Colonic mucosa (tissue), 4 donors: ENCODE measurements around the gene EDRF1. TPM values are rescaled to one million over a fixed set of nuclear protein-coding genes. Genes with fewer than 3 reads are reported as not detected.
A peak's percentile ranks its signal among the peaks of the same experiment; 100 is the strongest.
"Not testable (repeated sequence)": the region's sequence is repeated elsewhere in the genome, so short reads cannot be mapped to it uniquely, and the experiment has no call there.

Experiments used
- DNase-seq: peaks from one replicate; pipeline ENCODE4 v3.0.0-alpha.2; 2020
- H3K27ac ChIP-seq: fragments of 200-600 bp; one replicate; pipeline ENCODE4 v1.8.0; 2021
- H3K27me3 ChIP-seq: fragments of 200-600 bp; one replicate; pipeline ENCODE4 v1.8.0; 2021
- H3K36me3 ChIP-seq: fragments of 200-600 bp; one replicate; pipeline ENCODE4 v1.8.0; 2021
- H3K4me1 ChIP-seq: fragments of 200-600 bp; one replicate; pipeline ENCODE4 v1.8.0; 2021; ENCODE audit warnings: mild to moderate bottlenecking
- H3K4me3 ChIP-seq: fragments of 200-600 bp; one replicate; pipeline ENCODE4 v1.8.0; 2021
- H3K9ac ChIP-seq, 2 donors: one replicate each; pipeline ENCODE4 v1.7.0; 2013; ENCODE audit warnings: control low read depth in 2 of 2, low read depth in 2 of 2, low read length in 2 of 2
- H3K9me3 ChIP-seq: fragments of 200-600 bp; one replicate; pipeline ENCODE4 v1.8.0; 2021
- CTCF ChIP-seq: fragments of 200-600 bp; IDR thresholded peaks from one replicate; pipeline ENCODE4 v1.8.0; 2022; ENCODE audit warnings: antibody characterized with exemption, mild to moderate bottlenecking
- intact Hi-C: fragments of 100-400 bp; cut with DNase I; formaldehyde crosslinking; loops from one replicate; pipeline ENCODE4 v1.14.1; 2022
- total RNA-seq, 2 donors: library from RNA; stranded (reverse); fragmentation: NEBNext Ultra II Directional in 1 of 2; extraction: Animal tissue kit (Norgen Biotek cat#: 25700) in 1 of 2; gene quantifications; one replicate each; pipeline ENCODE4 v1.2.1, GENCODE V29; 2021
- donor health status: healthy.
- donor health status: DM: no; HTN: no; CAD: no.
- donor health status: DM: no; HTN: no; CAD: no.

The EDRF1 gene
- total RNA-seq, 2 donors from 2014 or later = 16.4 to 20.4 TPM

GRCh38 chr10:125711110-125711750, 8.3 kb upstream of the EDRF1 start:
- H3K36me3 ChIP-seq = no peaks in the 10 kb centered on the region
- H3K27me3 ChIP-seq = no peaks in the 10 kb centered on the region
- H3K9ac ChIP-seq = no peak overlapping the region
- no peak overlapping the region for H3K27ac ChIP-seq
- H3K4me1 ChIP-seq = no peaks in the 10 kb centered on the region
- no peak for DNase-seq
- H3K4me3 ChIP-seq = no peak overlapping the region
- TF ChIP-seq CTCF = no peak
- intact Hi-C loops = no loop called here
- H3K9me3 ChIP-seq = no peaks in the 10 kb centered on the region

GRCh38 chr10:125714728-125715127, 4.8 kb upstream of the EDRF1 start:
- H3K36me3 ChIP-seq, H3K4me3 ChIP-seq, H3K9me3 ChIP-seq, DNase-seq, intact Hi-C loops, H3K27me3 ChIP-seq, H3K9ac ChIP-seq, H3K4me1 ChIP-seq, H3K27ac ChIP-seq: not testable (repeated sequence)

GRCh38 chr10:125720002-125720382, 483 bp downstream of the EDRF1 start:
- Histone ChIP-seq H3K27ac (peak overlapping the region; percentile 76), H3K9me3 (no peaks in the 10 kb centered on the region), H3K4me3 (peak overlapping the region; percentile 95), H3K27me3 (no peaks in the 10 kb centered on the region), H3K9ac (peak overlapping the region; percentile 83 to 92), H3K4me1 (peaks cover 4% of the 10 kb centered on the region), H3K36me3 (no peaks in the 10 kb centered on the region)
- TF ChIP-seq CTCF = no peak
- intact Hi-C loops = loop anchor here (5.0 kb wide), 1 partner anchor 102 kb away; the partner anchor contains the start of genes BCCIP and UROS
- no peak for DNase-seq

GRCh38 chr10:125721035-125721434, 1.5 kb downstream of the EDRF1 start:
- Histone ChIP-seq H3K36me3 (peaks cover 6% of the 10 kb centered on the region), H3K4me3 (no peak overlapping the region)
- no peak for DNase-seq

GRCh38 chr10:125722811-125723210, 3.3 kb downstream of the EDRF1 start:
- Histone ChIP-seq H3K36me3 (peaks cover 6% of the 10 kb centered on the region), H3K9ac (no peak overlapping the region), H3K9me3 (no peaks in the 10 kb centered on the region), H3K4me1 (peaks cover 4% of the 10 kb centered on the region), H3K27ac (no peak overlapping the region), H3K27me3 (no peaks in the 10 kb centered on the region), H3K4me3 (no peak overlapping the region)
- DNase-seq = no peak
- intact Hi-C loops = loop anchor here (5.0 kb wide), 1 partner anchor 99 kb away; the partner anchor contains the start of genes BCCIP and UROS
- TF ChIP-seq CTCF = no peak

More at GRCh38 chr10:125721035-125721434, 1.5 kb downstream of the EDRF1 start:
- H3K27me3 ChIP-seq = no peaks in the 10 kb centered on the region
- no peak overlapping the region for H3K9ac ChIP-seq
- H3K27ac ChIP-seq = no peak overlapping the region
- peaks cover 4% of the 10 kb centered on the region for H3K4me1 ChIP-seq
- TF ChIP-seq CTCF = no peak
- intact Hi-C loops = loop anchor here (5.0 kb wide), 1 partner anchor 101 kb away; the partner anchor contains the start of genes BCCIP and UROS
- no peaks in the 10 kb centered on the region for H3K9me3 ChIP-seq

- no peaks in the 10 kb centered on the region for H3K9me3 ChIP-seq
- peaks cover 23% of the 10 kb centered on the region for H3K36me3 ChIP-seq
- H3K4me1 ChIP-seq = no peaks in the 10 kb centered on the region
- H3K27me3 ChIP-seq = no peaks in the 10 kb centered on the region
- H3K27ac ChIP-seq = peak overlapping the region; percentile 17
- H3K9ac ChIP-seq = peak overlapping the region in 1 of 2 donors; percentile 51
- intact Hi-C loops = no loop called here
- no peak overlapping the region for H3K4me3 ChIP-seq
- no peak for TF ChIP-seq CTCF
- no peak for DNase-seq
These were observed 7.4 kb downstream of the EDRF1 start for GRCh38 chr10:125726914-125727313.
